Measurements from ENCODE around the gene GNRHR.
"Not testable (repeated sequence)": the region's sequence is repeated elsewhere in the genome, so short reads cannot be mapped to it uniquely, and the experiment has no call there.

GNRHR gene, protein sequence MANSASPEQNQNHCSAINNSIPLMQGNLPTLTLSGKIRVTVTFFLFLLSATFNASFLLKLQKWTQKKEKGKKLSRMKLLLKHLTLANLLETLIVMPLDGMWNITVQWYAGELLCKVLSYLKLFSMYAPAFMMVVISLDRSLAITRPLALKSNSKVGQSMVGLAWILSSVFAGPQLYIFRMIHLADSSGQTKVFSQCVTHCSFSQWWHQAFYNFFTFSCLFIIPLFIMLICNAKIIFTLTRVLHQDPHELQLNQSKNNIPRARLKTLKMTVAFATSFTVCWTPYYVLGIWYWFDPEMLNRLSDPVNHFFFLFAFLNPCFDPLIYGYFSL

DNA sequence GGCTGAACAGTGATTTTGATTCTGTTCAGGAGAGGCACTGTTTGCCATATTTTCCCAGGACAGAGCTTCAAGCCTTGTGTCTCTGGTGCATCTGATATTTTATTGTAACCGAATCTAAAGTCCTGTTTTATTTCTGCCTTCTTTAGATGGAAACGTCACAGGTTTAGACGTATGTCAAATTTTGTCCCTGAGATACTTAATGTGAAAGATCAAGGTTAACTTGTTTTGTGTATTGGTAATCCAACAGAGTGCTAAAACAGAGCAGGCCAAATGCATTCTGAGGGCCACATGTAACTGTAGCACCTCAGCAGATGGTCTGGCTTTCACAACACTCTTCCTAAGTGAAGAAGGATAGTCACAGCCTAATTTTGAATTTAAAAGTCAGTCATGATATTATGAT, at the start of gene GNRHR:
Gene GNRHR, minus strand, starts transcription at position 101 of the 400 bp plus-strand sequence. Its CDS starts 53 bp downstream, at position 48.
- no peak for DNase-seq

GRCh38 chr4:67796810-67797209, 42.6 kb upstream of the GNRHR start:
- DNase-seq: no peak

GRCh38 chr4:67790721-67791120, 36.5 kb upstream of the GNRHR start:
- DNase-seq: no peak

- DNase-seq: no peak
Observed at GRCh38 chr4:67787311-67787710, 33.1 kb upstream of the GNRHR start.

DNA sequence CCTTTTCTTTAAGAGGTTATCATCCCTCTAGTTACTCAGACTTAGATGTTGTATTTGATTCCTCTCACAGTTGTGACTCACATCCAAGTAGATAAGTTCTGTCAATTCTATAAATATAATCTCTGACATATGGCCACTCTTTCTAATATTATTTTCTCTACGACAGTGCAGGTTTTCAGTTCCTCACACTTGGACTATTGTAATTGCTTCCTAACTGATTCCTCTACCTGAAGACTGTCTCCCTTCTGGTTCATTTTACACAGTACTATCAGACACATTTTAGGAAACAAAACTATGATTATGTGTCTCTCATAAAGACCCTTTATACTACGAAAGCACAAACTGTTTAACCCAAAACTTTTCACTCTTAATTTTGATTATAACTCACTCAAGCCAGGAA, 31.3 kb upstream of the GNRHR start:
- DNase-seq: no peak

DNA sequence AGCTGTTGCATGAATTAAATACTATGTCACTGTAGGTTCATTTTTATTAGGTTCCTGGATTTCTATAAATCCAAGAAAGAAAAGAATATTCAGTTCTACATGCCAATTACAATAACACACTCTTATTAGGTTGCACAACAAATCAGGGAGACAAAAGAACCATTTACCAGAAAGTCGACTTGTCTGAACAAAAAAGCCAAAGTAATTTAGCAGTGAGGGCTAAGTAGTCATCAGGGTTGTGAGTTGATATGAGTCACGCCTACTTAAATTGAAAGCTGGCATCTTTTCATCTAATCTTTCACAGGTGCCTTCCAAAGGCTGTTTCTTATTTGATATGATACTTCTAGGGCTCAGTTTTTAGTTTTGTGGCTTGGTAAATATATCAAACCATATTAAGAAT, 25.4 kb upstream of the GNRHR start:
- DNase-seq: no peak

DNA sequence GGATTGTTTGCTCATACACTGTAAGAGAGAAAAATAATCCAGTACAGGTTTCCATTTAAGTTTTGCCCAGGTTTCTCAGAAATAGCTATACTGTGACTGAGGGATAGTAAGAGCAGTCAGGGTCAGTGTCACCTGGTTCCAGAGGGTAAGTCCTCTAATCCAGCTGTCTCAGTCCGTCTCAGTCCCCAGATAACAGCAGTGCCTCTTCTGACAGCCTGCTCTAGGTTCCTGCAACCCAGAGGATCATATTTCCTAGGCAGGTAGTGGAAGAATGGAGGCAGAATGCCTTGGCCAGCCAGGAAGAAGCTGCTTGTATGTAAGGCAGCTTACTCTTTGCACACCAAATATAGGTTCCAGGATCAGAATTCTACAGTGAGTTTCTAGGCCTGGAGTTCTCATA, 22.6 kb upstream of the GNRHR start:
- DNase-seq: no peak

DNA sequence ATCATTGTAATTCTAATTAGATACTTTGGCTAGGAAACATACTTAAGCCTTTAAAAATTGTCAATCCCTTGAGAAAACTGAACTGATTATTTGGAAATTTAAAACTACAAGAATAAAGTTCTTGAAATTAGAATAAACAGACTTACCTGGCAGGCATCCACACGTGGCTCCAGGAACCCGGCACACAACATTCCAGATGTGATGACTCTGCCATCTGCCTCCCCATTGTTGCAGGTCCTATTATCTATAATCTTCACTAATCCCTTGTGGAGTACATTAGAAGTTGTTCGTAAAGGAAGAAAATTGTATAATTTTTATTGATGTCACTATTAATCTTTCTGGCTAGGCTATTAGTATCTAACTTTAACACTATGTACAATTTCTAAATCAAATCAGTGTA, 16.2 kb upstream of the GNRHR start:
- no peak for DNase-seq

DNA sequence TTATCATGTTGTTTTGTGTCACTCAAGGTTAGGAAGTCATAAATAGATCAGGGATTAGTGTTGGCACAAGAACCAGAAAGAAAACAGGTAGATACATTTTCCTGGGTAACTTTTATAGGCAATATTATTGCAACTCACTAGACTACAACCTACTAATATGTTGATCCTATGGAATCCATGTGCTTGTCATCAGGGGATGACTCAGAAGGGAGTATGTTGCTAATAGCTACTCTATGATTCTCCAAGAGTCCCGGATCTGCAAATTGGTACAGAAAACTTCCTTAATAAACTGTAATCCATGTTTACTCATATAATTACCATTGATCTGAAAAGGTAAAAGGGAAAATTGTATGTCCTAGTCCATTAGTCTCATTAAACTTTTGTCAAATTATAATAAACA, 11.7 kb upstream of the GNRHR start:
- no peak for DNase-seq

DNA sequence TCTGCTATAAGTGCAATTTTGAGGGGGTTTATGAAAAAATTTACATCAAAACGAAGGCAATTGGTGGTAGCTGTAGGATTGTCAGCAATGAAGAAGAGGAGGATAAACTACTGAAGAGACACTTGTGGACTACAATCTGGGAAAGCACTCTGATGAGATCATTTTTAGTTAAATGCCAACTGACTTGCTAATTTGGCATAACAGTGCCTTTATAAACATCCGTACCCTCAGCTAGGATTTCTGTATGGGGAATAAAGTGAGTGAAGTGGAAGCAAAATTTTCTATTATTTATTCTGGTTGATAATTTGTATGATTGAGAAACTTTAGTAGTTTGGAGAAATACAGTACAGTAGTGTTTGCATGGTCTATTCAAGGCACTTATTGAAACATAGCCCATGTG, 11.2 kb upstream of the GNRHR start:
- DNase-seq: no peak

DNA sequence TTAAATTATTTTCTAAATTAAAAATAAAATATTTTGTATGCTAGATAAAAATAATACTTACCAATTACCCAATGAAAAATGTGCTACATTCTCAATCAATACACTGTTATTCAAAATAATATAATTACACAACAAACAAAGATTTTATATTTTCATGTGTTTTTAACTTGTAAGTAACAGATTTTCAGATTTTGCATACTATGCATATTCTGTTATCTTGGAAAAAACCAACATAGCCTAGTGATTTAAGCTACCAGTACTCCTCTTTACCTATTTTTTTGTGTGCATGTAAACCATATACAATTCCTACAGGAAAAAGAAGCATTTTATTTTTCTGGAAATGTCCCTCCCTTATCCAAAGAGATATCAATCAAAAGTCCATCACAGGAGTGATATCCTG, 10.0 kb upstream of the GNRHR start:
- no peak for DNase-seq

GRCh38 chr4:67762086-67762485, 7.9 kb upstream of the GNRHR start:
- DNase-seq: no peak

- DNase-seq: not testable (repeated sequence)
Observed at GRCh38 chr4:67756991-67757390, 2.8 kb upstream of the GNRHR start.

- DNase-seq: no peak
Observed at GRCh38 chr4:67755974-67756373, 1.8 kb upstream of the GNRHR start.

- no peak for DNase-seq
Observed at GRCh38 chr4:67751260-67751659, 2.9 kb downstream of the GNRHR start.

- DNase-seq: no peak
Observed at GRCh38 chr4:67750691-67751090, 3.5 kb downstream of the GNRHR start.

DNA sequence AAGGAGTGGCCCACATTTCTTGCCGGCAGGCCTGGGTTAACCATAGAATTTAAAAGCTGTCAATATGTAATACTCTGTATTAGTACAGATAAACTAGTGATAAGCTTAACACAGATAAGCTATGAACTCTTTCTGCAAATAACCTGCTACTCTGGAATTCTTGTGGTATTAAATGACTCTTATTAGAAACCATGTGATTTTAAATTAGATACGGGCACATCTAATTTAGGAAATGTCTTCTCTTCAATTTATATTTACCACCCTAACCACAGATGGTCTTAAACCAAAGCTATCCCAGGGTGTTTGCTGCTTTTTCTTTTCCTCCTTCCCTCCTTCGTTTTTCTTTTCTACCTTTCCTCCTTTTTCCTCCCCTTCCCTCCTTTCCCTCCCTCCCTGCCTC, 4.9 kb downstream of the GNRHR start:
- no peak for DNase-seq

DNA sequence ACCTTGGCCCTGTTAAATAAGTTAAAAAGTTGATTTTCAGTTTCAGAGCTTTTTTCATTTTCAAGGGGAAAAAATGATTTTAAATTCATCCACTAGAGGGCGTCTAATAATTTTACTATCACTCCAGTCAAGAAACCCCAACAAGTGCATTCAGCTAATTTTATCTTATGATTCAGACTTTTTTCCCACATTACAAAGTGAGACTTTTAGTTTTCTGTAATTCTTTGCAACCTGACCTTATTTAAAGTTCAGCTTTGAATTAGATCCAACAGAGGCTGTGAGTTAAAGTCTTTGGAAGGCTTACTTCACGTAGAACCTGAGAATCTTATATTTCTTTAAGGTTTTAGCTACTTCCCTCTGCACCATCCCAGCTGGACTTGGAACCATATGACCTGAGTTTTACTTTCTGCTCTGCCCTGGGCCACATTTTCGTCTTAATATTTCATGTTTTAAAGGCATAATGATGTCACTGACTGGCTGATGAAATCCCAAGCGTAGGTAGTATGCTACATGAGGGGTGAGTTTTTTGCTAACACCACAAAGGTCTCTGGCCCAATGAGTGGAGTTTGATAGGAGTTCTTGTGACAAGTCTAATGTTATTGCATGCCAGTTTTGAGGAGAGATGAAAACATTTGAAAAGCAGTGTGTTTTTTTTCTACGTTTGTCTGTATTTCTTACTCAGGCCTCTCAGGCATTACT, 7.2 kb downstream of the GNRHR start:
- DNase-seq: peak; percentile 13

- no peak for DNase-seq
Observed at GRCh38 chr4:67744561-67745283, 9.5 kb downstream of the GNRHR start.

GRCh38 chr4:67743194-67743593, 11.0 kb downstream of the GNRHR start:
- DNase-seq: no peak

GRCh38 chr4:67736262-67736661, 17.9 kb downstream of the GNRHR start:
- no peak for DNase-seq

- DNase-seq: no peak
Observed at GRCh38 chr4:67735325-67735724, 18.9 kb downstream of the GNRHR start.

GRCh38 chr4:67730511-67730910, 23.7 kb downstream of the GNRHR start:
- not testable (repeated sequence) for DNase-seq
